Adipocyte (in vitro differentiated cells): ENCODE measurements around the gene FOXK2.

Experiments used
- DNase-seq: peaks from one replicate; pipeline ENCODE4 v3.0.0-alpha.2; 2015; ENCODE audit warnings: low read depth
- H3K27me3 ChIP-seq: replicated peaks from 2 replicates; pipeline ENCODE4 v1.7.0; 2013; ENCODE audit warnings: mild to moderate bottlenecking, low read length, moderate library complexity; ENCODE audit not compliant: control insufficient read depth, insufficient read depth
- H3K36me3 ChIP-seq: 2 replicates; pipeline ENCODE4 v1.7.0; 2013; ENCODE audit warnings: low read length, mild to moderate bottlenecking, moderate library complexity; ENCODE audit not compliant: control insufficient read depth, insufficient read depth, severe bottlenecking
- H3K4me1 ChIP-seq: 2 replicates; pipeline ENCODE4 v1.7.0; 2013; ENCODE audit warnings: mild to moderate bottlenecking, low read length, moderate library complexity; ENCODE audit not compliant: control insufficient read depth, insufficient read depth
- H3K4me3 ChIP-seq: 2 replicates; pipeline ENCODE4 v1.7.0; 2013; ENCODE audit warnings: mild to moderate bottlenecking, low read length, moderate library complexity
- H3K9ac ChIP-seq: 2 replicates; pipeline ENCODE4 v1.7.0; 2013; ENCODE audit warnings: mild to moderate bottlenecking, low read length, moderate library complexity
- H3K9me3 ChIP-seq: 2 replicates; pipeline ENCODE4 v1.7.0; 2013; ENCODE audit warnings: mild to moderate bottlenecking, low read length, moderate library complexity; ENCODE audit not compliant: control insufficient read depth

Gene FOXK2

GRCh38 chr17:82649501-82650261 lies 130.1 kb downstream of the FOXK2 start:
- Histone ChIP-seq H3K9ac (no peak overlapping the region), H3K4me1 (peaks cover 11% of the 10 kb centered on the region), H3K36me3 (no peaks in the 10 kb centered on the region), H3K27me3 (no peaks in the 10 kb centered on the region), H3K4me3 (no peak overlapping the region), H3K9me3 (no peaks in the 10 kb centered on the region)
- no peak for DNase-seq

DNA sequence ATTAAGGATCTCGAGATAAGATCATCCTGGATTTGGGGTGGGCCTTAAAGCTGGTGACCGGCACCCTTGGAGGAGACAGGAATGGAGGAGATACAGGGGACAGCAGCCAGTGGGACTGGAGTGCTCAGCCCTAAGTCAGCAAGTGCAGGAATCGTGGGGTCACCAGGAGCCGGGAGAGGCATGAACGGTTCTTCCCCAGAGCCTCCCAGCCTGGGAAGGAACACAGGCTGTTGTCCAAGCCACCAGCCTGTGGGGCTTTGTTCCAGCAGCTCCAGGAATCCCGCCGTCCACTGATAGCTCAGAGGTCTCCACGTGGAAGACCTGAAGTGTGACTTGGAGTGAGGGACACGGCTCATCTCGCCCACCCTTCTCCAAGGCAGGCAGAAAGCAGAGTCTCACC lies 131.2 kb downstream of the FOXK2 start:
- Histone ChIP-seq H3K27me3 (no peaks in the 10 kb centered on the region), H3K4me1 (peaks cover 11% of the 10 kb centered on the region), H3K9me3 (no peaks in the 10 kb centered on the region), H3K4me3 (no peak overlapping the region), H3K9ac (no peak overlapping the region), H3K36me3 (no peaks in the 10 kb centered on the region)
- no peak for DNase-seq

- Histone ChIP-seq H3K36me3 (peaks cover 5% of the 10 kb centered on the region), H3K4me3 (no peak overlapping the region), H3K4me1 (no peaks in the 10 kb centered on the region), H3K9ac (no peak overlapping the region), H3K9me3 (no peaks in the 10 kb centered on the region), H3K27me3 (no peaks in the 10 kb centered on the region)
- DNase-seq: no peak
Measured at GRCh38 chr17:82653651-82654528, 134.4 kb downstream of the FOXK2 start.
